ENCODE results near the gene C2CD4C. TPM values are rescaled to one million over a fixed set of nuclear protein-coding genes. Genes with fewer than 3 reads are reported as not detected.

Gene C2CD4C
- total RNA-seq, 3 donors from 2014 or later (not counting 1 experiment from before 2014, with no cell fraction given) = not detected

DNA sequence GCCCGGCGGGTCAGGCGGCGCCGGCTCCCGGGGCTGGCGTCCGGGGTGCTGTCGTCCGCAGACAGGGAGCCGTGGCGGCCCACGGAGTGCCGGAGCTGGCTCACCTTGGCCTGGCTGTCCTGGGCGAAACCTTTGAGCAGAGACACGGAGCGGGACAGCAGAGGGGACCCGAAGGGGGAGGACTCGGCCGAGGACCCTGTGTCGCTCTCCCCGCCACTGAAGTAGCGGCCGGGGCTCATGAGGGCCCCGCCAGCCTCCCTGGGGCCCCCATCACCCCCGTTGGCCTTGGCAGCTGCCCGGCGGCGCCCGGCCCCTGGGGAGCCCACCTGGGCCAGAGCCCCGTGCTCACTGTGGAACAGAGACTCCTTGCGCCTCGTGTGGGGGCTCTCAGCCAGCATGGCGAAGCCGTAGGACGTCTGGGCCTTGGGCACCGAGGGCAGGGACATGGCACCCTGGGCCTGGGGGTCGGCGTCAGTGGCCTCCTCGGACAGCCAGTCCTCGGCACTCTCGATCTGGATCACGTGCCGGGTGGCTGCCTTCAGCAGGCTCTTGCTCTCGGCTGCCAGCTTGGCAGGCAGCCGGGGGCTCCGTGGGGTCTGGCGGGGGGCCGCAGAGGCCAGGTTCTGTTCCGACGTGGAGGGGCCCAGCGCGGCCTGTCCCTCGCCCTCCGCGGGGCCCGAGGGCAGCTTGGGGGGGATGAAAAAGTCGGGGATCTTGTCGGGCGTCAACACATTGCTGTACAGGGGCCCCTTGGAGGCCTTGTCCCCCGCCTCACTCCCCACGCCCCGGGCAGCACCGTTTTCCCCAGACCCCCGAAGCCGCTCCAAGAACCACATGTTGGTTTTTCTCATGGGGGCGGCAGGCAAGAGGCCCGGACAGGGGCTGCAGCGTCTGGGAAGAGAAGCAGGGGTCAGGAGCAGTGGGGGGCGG is 1.2 kb downstream of the C2CD4C start:
- H3K4me1 Mint-ChIP-seq = peaks cover 5 to 7% of the 10 kb centered on the region in 2 donors
- no peaks in the 10 kb centered on the region for H3K36me3 Mint-ChIP-seq
- intact Hi-C loops (cut with micrococcal nuclease) = no loop called here
- peak overlapping the region; percentile 50 for H3K4me3 Mint-ChIP-seq
- Histone ChIP-seq H3K4me3 (ENCODE audit: low read length) (no peak overlapping the region), H3K4me1 (ENCODE audit: control insufficient read depth, insufficient read depth, low read length) (peaks cover 14% of the 10 kb centered on the region), H3K9me3 (ENCODE audit: control insufficient read depth, insufficient read depth, low read length) (no peaks in the 10 kb centered on the region), H3K27ac (ENCODE audit: low read length) (no peak overlapping the region), H3K27me3 (ENCODE audit: control insufficient read depth, insufficient read depth, low read length) (peaks cover 20% of the 10 kb centered on the region), H3K36me3 (ENCODE audit: control insufficient read depth, insufficient read depth, low read length) (no peaks in the 10 kb centered on the region)
- DNase-seq = no peak
- no peaks in the 10 kb centered on the region for H3K9me3 Mint-ChIP-seq
- ATAC-seq = no peak
- H3K27ac Mint-ChIP-seq = no peak overlapping the region
- peaks cover 8 to 11% of the 10 kb centered on the region in 2 donors for H3K27me3 Mint-ChIP-seq (ENCODE audit: low read depth in 2 of 2)
- WGBS (ENCODE audit: insufficient coverage) = 78% methylated on average over 70 of the region's 70 CpGs
- TF ChIP-seq, protein P1, sequence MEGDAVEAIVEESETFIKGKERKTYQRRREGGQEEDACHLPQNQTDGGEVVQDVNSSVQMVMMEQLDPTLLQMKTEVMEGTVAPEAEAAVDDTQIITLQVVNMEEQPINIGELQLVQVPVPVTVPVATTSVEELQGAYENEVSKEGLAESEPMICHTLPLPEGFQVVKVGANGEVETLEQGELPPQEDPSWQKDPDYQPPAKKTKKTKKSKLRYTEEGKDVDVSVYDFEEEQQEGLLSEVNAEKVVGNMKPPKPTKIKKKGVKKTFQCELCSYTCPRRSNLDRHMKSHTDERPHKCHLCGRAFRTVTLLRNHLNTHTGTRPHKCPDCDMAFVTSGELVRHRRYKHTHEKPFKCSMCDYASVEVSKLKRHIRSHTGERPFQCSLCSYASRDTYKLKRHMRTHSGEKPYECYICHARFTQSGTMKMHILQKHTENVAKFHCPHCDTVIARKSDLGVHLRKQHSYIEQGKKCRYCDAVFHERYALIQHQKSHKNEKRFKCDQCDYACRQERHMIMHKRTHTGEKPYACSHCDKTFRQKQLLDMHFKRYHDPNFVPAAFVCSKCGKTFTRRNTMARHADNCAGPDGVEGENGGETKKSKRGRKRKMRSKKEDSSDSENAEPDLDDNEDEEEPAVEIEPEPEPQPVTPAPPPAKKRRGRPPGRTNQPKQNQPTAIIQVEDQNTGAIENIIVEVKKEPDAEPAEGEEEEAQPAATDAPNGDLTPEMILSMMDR (IDR thresholded peaks at IDR 0.05) = no peak

DNA sequence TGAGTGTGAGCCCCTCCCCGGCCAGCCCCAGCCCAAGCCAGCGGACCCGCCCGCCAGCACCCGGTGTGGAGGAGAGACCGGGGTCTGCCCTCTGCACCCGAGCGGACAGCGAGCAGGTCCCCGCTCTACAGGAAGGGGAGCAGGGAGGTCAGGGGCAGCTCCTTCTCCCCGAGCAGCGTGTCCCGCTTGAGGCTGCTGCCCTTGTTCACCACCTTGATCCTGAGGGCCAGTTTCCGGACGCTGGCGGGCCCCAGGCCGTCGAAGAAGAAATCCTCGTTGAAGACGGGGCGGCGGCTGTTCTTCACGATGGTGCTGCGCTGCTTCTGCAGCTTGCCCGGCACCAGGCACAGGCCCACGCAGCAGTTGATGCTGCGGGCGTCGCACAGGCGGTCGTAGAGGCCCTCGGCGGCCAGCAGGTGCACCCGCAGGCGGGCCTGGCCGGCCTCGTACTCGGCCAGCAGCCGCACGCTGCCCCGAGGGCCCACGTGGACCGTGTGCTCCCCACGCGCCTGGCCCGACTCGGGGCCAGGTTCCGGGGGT is 1.9 kb downstream of the C2CD4C start:
- Histone ChIP-seq H3K27me3 (ENCODE audit: control insufficient read depth, insufficient read depth, low read length) (peaks cover 20% of the 10 kb centered on the region), H3K4me1 (ENCODE audit: control insufficient read depth, insufficient read depth, low read length) (peaks cover 14% of the 10 kb centered on the region), H3K36me3 (ENCODE audit: control insufficient read depth, insufficient read depth, low read length) (no peaks in the 10 kb centered on the region), H3K27ac (ENCODE audit: low read length) (no peak overlapping the region), H3K4me3 (ENCODE audit: low read length) (no peak overlapping the region), H3K9me3 (ENCODE audit: control insufficient read depth, insufficient read depth, low read length) (no peaks in the 10 kb centered on the region)
- Mint-ChIP-seq H3K27me3 (ENCODE audit: low read depth in 2 of 2) (peaks cover 8 to 11% of the 10 kb centered on the region in 2 donors), H3K4me1 (peaks cover 5 to 7% of the 10 kb centered on the region in 2 donors), H3K9me3 (no peaks in the 10 kb centered on the region), H3K27ac (no peak overlapping the region), H3K36me3 (no peaks in the 10 kb centered on the region), H3K4me3 (no peak overlapping the region)
- DNase-seq (no peak), ATAC-seq (no peak)
- WGBS (ENCODE audit: insufficient coverage) = 90% methylated on average over 48 of the region's 48 CpGs
- intact Hi-C loops (cut with micrococcal nuclease) = no loop called here
- TF ChIP-seq, protein P1 (IDR thresholded peaks at IDR 0.05) = no peak

DNA sequence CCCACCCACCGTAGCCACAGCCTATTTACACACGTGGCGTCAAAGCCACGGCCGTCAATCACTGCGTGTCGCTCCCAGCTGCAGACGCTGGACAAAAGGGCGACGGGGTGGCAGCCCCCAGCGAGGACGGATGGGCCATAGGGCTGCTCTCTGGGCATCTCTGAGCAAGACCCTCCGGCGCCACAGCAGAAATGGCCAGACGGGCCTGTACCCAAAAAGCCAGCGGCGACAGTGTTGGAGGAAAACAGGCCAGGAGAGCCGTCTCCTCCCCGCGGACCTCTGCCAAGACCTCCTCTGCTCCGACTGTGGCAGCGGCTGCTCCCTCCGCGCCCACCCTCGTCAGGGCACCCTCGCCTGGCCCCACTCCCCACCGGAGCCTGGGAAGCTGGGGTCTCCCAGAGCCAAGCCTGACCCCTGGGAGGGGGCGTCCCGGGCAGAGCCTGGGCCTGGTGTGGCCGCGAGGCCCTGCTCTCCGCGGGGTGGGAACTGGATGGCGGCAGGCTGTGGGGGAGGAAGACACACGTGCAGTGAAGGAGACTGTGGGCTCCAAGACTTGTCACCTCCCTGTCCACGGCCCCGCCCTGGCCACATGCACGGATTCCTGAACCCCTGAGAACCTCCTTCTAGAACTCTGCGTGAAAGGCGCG is 2.7 kb downstream of the C2CD4C start:
- Mint-ChIP-seq H3K9me3 (no peaks in the 10 kb centered on the region), H3K4me3 (no peak overlapping the region), H3K4me1 (peaks cover 5 to 7% of the 10 kb centered on the region in 2 donors), H3K27me3 (ENCODE audit: low read depth in 2 of 2) (peaks cover 8 to 11% of the 10 kb centered on the region in 2 donors), H3K27ac (no peak overlapping the region), H3K36me3 (no peaks in the 10 kb centered on the region)
- ATAC-seq (no peak), DNase-seq (no peak)
- TF ChIP-seq, protein P1 (IDR thresholded peaks at IDR 0.05) = no peak
- intact Hi-C loops (cut with micrococcal nuclease) = no loop called here
- Histone ChIP-seq H3K4me1 (ENCODE audit: control insufficient read depth, insufficient read depth, low read length) (peaks cover 14% of the 10 kb centered on the region), H3K9me3 (ENCODE audit: control insufficient read depth, insufficient read depth, low read length) (no peaks in the 10 kb centered on the region), H3K27me3 (ENCODE audit: control insufficient read depth, insufficient read depth, low read length) (peaks cover 20% of the 10 kb centered on the region), H3K4me3 (ENCODE audit: low read length) (no peak overlapping the region), H3K36me3 (ENCODE audit: control insufficient read depth, insufficient read depth, low read length) (no peaks in the 10 kb centered on the region), H3K27ac (ENCODE audit: low read length) (no peak overlapping the region)
- WGBS (ENCODE audit: insufficient coverage) = 64% methylated on average over 41 of the region's 41 CpGs

All from natural killer cell (primary cell).